Measurements from ENCODE around the gene APRT. TPM values are rescaled to one million over a fixed set of nuclear protein-coding genes. Genes with fewer than 3 reads are reported as not detected.

APRT gene
- total and polyA plus RNA-seq, 9 of the 15 experiments (the other 6 are each of a cell fraction or from before 2014, with no cell fraction given) = 41.7 to 409 (median 146) TPM

GRCh38 chr16:88812513-88813268, 963 bp upstream of the APRT start (continued):
- TF ChIP-seq ZBTB40 (IDR thresholded peaks at IDR 0.05) = peak; percentile 41; the same call in 1 of the 2 replicates
- no peak for TF ChIP-seq ZBTB40 (CRISPR knock-in tag; IDR thresholded peaks at IDR 0.05)
- no peak for TF ChIP-seq SOX6 (IDR thresholded peaks at IDR 0.05)
- TF ChIP-seq RBM17 (IDR thresholded peaks at IDR 0.05; ENCODE audit: borderline replicate concordance, low read depth, low read length) = no peak
- no peak for TF ChIP-seq HMG20A (CRISPR knock-in tag; conservative IDR thresholded peaks at IDR 0.05)
- TF ChIP-seq ZKSCAN1 (IDR thresholded peaks at IDR 0.05; ENCODE audit: low read depth, low read length) = no peak
- peak; percentile 42; the same call in 1 of the 2 replicates for TF ChIP-seq TRIM28 (IDR thresholded peaks at IDR 0.05)
- no peak for TF ChIP-seq TEAD2 (tag; IDR thresholded peaks at IDR 0.05)
- no peak for TF ChIP-seq KAT2B (IDR thresholded peaks at IDR 0.05; ENCODE audit: low read depth, low read length)
- no peak for TF ChIP-seq PHB2 (IDR thresholded peaks at IDR 0.05; ENCODE audit: low read depth)
- no peak for TF ChIP-seq OTX1 (CRISPR knock-in tag; IDR thresholded peaks at IDR 0.05)
- TF ChIP-seq ZNF707 (CRISPR knock-in tag; conservative IDR thresholded peaks at IDR 0.05) = no peak
- TF ChIP-seq ZNF384 (IDR thresholded peaks at IDR 0.05; ENCODE audit: low read depth, low read length) = no peak
- peak; percentile 6 for TF ChIP-seq DACH1 (IDR thresholded peaks at IDR 0.05; ENCODE audit: partially characterized antibody)
- TF ChIP-seq KDM2B (CRISPR knock-in tag; IDR thresholded peaks at IDR 0.05) = no peak
- TF ChIP-seq, protein P1, sequence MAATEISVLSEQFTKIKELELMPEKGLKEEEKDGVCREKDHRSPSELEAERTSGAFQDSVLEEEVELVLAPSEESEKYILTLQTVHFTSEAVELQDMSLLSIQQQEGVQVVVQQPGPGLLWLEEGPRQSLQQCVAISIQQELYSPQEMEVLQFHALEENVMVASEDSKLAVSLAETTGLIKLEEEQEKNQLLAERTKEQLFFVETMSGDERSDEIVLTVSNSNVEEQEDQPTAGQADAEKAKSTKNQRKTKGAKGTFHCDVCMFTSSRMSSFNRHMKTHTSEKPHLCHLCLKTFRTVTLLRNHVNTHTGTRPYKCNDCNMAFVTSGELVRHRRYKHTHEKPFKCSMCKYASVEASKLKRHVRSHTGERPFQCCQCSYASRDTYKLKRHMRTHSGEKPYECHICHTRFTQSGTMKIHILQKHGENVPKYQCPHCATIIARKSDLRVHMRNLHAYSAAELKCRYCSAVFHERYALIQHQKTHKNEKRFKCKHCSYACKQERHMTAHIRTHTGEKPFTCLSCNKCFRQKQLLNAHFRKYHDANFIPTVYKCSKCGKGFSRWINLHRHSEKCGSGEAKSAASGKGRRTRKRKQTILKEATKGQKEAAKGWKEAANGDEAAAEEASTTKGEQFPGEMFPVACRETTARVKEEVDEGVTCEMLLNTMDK (IDR thresholded peaks at IDR 0.05; ENCODE audit: borderline replicate concordance, insufficient read depth, low read depth, low read length, poor library complexity, severe bottlenecking) = no peak
- 0 out of 2 replicates have a peak, but pooled peaks have one; percentile 34 for TF ChIP-seq ELF2 (CRISPR knock-in tag; IDR thresholded peaks at IDR 0.05)
- TF ChIP-seq MAFF (IDR thresholded peaks at IDR 0.05; ENCODE audit: low read length) = no peak
- no peak for TF ChIP-seq POU5F1 (IDR thresholded peaks at IDR 0.05; ENCODE audit: borderline replicate concordance, low read depth, low read length, partially characterized antibody)
